ENCODE measurements around the gene PRUNE2. TPM values are rescaled to one million over a fixed set of nuclear protein-coding genes. Genes with fewer than 3 reads are reported as not detected.
"Not testable (repeated sequence)": the region's sequence is repeated elsewhere in the genome, so short reads cannot be mapped to it uniquely, and the experiment has no call there.

PRUNE2 gene
- total and polyA plus RNA-seq, 2 of the 8 experiments (the other 6 are each of a cell fraction or from before 2014, with no cell fraction given), result 5.5 to 13.3 TPM

GRCh38 chr9:76742890-76743289, 163.0 kb downstream of the PRUNE2 start:
- H3K79me2 ChIP-seq (ENCODE audit: control insufficient read depth in 1 of 2, insufficient read depth in 2 of 2, low read length in 2 of 2); H3K4me1 ChIP-seq (replicated peaks in 1 of 4; ENCODE audit: control insufficient read depth in 3 of 4, insufficient read depth in 4 of 4, low read length in 3 of 4); H3K27ac ChIP-seq (ENCODE audit: low read depth, low read length); H3K79me1 ChIP-seq (ENCODE audit: low read depth, low read length); H3K27me3 ChIP-seq (replicated peaks in 1 of 4; ENCODE audit: control insufficient read depth in 3 of 4, extremely low read depth in 1 of 4, insufficient read depth in 3 of 4, low read length in 3 of 4); H3K4me3 ChIP-seq (ENCODE audit: extremely low read depth in 1 of 4, insufficient read depth in 2 of 4, low read depth in 3 of 4, low read length in 4 of 4); H3K23ac ChIP-seq (ENCODE audit: insufficient read length); H3K9ac ChIP-seq (replicated peaks in 1 of 4; ENCODE audit: extremely low read depth in 1 of 4, low read depth in 3 of 4, low read length in 3 of 4); H2BK5ac ChIP-seq (ENCODE audit: low read depth, low read length); FAIRE-seq; H3K23me2 ChIP-seq (ENCODE audit: low read depth, low read length); H4K91ac ChIP-seq (replicated peaks; ENCODE audit: insufficient read length, low read length); H3K9me3 ChIP-seq (ENCODE audit: insufficient read depth in 2 of 2, low read depth in 1 of 2, low read length in 1 of 2); H2BK120ac ChIP-seq (replicated peaks; ENCODE audit: low read depth, low read length); H3K4me2 ChIP-seq (ENCODE audit: insufficient read depth in 1 of 2, low read depth in 2 of 2, low read length in 2 of 2); H4K8ac ChIP-seq (ENCODE audit: extremely low read depth, insufficient read depth, low read length); H3K18ac ChIP-seq (ENCODE audit: extremely low read depth, low read length); H4K20me1 ChIP-seq (replicated peaks in 1 of 2; ENCODE audit: control insufficient read depth in 1 of 2, insufficient read depth in 2 of 2, low read length in 2 of 2); H2BK15ac ChIP-seq (ENCODE audit: low read length); H4K5ac ChIP-seq (ENCODE audit: insufficient read length, low read depth, low read length); DNase-seq (ENCODE audit: low read depth in 1 of 2, low spot score in 2 of 2); H3K36me3 ChIP-seq (ENCODE audit: control insufficient read depth in 2 of 4, insufficient read depth in 4 of 4, low read length in 3 of 4); H2BK12ac ChIP-seq (ENCODE audit: low read depth, low read length); H2AK5ac ChIP-seq (ENCODE audit: low read depth, low read length); H3K14ac ChIP-seq (ENCODE audit: insufficient read length); POLR2A ChIA-PET (ENCODE audit: partially characterized antibody); H3K4ac ChIP-seq (replicated peaks; ENCODE audit: insufficient read length, low read depth, low read length); H3K56ac ChIP-seq (replicated peaks; ENCODE audit: insufficient read length, low read depth, low read length); H2BK20ac ChIP-seq (ENCODE audit: low read length); H2AFZ ChIP-seq (ENCODE audit: low read length): not testable (repeated sequence)
- WGBS, 2 experiments (ENCODE audit: extremely low coverage in 1 of 2, insufficient coverage in 1 of 2, insufficient read length in 1 of 2, insufficient replicate concordance in 2 of 2, low coverage in 1 of 2, low lambda C conversion rate in 2 of 2, missing lambda C conversion rate in 1 of 2), result 88% methylated on average over 4 of the region's 4 CpGs; no CpG with 5 or more reads in 1 of the 2 experiments
- CTCF ChIA-PET (ENCODE audit: partially characterized antibody), result interaction anchor here (0.5 kb wide), 1 partner anchor 241 kb away, joined by 3 read pairs; no protein-coding TSS in a partner anchor

Data from H1 (cell line).